Stimulated activated CD4-positive, alpha-beta T cell treated with anti-CD3 and anti-CD28 coated beads, Interleukin-1b, Interleukin-23, amount 100 ng/mL, for 48 hours (primary cell): ENCODE results near the gene CLEC17A.
"Not testable (repeated sequence)": the region's sequence is repeated elsewhere in the genome, so short reads cannot be mapped to it uniquely, and the experiment has no call there.

ENCODE experiments used
- DNase-seq: peaks from one replicate; pipeline ENCODE4 v3.0.0-alpha.2; 2020

The CLEC17A gene

GRCh38 chr19:14584372-14584771 lies 1.5 kb downstream of the CLEC17A start:
- DNase-seq = not testable (repeated sequence)

- DNase-seq = peak; percentile 79
Observed at GRCh38 chr19:14585187-14585586, 2.3 kb downstream of the CLEC17A start.

GRCh38 chr19:14589433-14589832 lies 6.5 kb downstream of the CLEC17A start:
- DNase-seq = peak; percentile 62

GRCh38 chr19:14595558-14595957 lies 12.7 kb downstream of the CLEC17A start:
- no peak for DNase-seq

GRCh38 chr19:14599548-14600147 lies 16.8 kb downstream of the CLEC17A start:
- no peak for DNase-seq

GRCh38 chr19:14603990-14604387 lies 21.1 kb downstream of the CLEC17A start:
- no peak for DNase-seq

- DNase-seq = no peak
Observed at GRCh38 chr19:14606627-14607026, 23.7 kb downstream of the CLEC17A start.

- no peak for DNase-seq
Observed at GRCh38 chr19:14611051-14611450, 28.2 kb downstream of the CLEC17A start.

- DNase-seq = not testable (repeated sequence)
Observed at GRCh38 chr19:14612242-14612641, 29.4 kb downstream of the CLEC17A start.

- no peak for DNase-seq
Observed at GRCh38 chr19:14612657-14613056, 29.8 kb downstream of the CLEC17A start.

GRCh38 chr19:14613399-14614098 lies 30.7 kb downstream of the CLEC17A start:
- DNase-seq = not testable (repeated sequence)

GRCh38 chr19:14614099-14614412 lies 31.2 kb downstream of the CLEC17A start:
- no peak for DNase-seq

GRCh38 chr19:14615623-14616022 lies 32.7 kb downstream of the CLEC17A start:
- DNase-seq = no peak

GRCh38 chr19:14616407-14616806 lies 33.5 kb downstream of the CLEC17A start:
- no peak for DNase-seq

- DNase-seq = no peak
Observed at GRCh38 chr19:14619404-14619803, 36.5 kb downstream of the CLEC17A start.

- DNase-seq = not testable (repeated sequence)
Observed at GRCh38 chr19:14624491-14624890, 41.6 kb downstream of the CLEC17A start.

- no peak for DNase-seq
Observed at GRCh38 chr19:14629557-14629956, 46.7 kb downstream of the CLEC17A start.

- DNase-seq = no peak
Observed at GRCh38 chr19:14632286-14632685, 49.4 kb downstream of the CLEC17A start.

- no peak for DNase-seq
Observed at GRCh38 chr19:14639536-14640277, 56.8 kb downstream of the CLEC17A start.

GRCh38 chr19:14648506-14648905 lies 65.6 kb downstream of the CLEC17A start:
- DNase-seq = no peak

GRCh38 chr19:14649020-14649419 lies 66.1 kb downstream of the CLEC17A start:
- no peak for DNase-seq

GRCh38 chr19:14650161-14650560 lies 67.3 kb downstream of the CLEC17A start:
- DNase-seq = no peak

- DNase-seq = no peak
Observed at GRCh38 chr19:14654786-14655560, 72.1 kb downstream of the CLEC17A start.
